Loucy (cell line): ENCODE results near the gene CASP7.

ENCODE experiments used
- H2AFZ ChIP-seq: fragments of 200-600 bp; sonication (generic); 2 replicates; pipeline ENCODE4 v1.6.0; 2016; ENCODE audit warnings: antibody characterized with exemption, mild to moderate bottlenecking, low read length, moderate library complexity
- H3F3A ChIP-seq: fragments of 200-600 bp; 2 replicates; pipeline ENCODE4 v1.6.0; 2016; ENCODE audit warnings: antibody characterized with exemption, low read depth, mild to moderate bottlenecking
- H3K27me3 ChIP-seq: fragments of 200-600 bp; sonication (generic); 2 replicates; pipeline ENCODE4 v1.6.1; 2014; ENCODE audit warnings: low read length, mild to moderate bottlenecking; ENCODE audit not compliant: insufficient read depth, poor library complexity, severe bottlenecking
- H3K36me3 ChIP-seq: fragments of 200-600 bp; sonication (generic); 2 replicates; pipeline ENCODE4 v1.6.1; 2016; ENCODE audit warnings: low read length; ENCODE audit not compliant: insufficient read depth
- H3K4me1 ChIP-seq: fragments of 200-600 bp; sonication (generic); 2 replicates; pipeline ENCODE4 v1.5.1; 2014; ENCODE audit warnings: low read length, mild to moderate bottlenecking; ENCODE audit not compliant: insufficient read depth, poor library complexity, severe bottlenecking
- H3K4me2 ChIP-seq: fragments of 200-600 bp; sonication (generic); 2 replicates; pipeline ENCODE4 v1.6.0; 2014; ENCODE audit warnings: antibody characterized with exemption, low read length, low read depth, mild to moderate bottlenecking; ENCODE audit not compliant: poor library complexity, severe bottlenecking
- H3K4me3 ChIP-seq: fragments of 200-600 bp; sonication (generic); 2 replicates; pipeline ENCODE4 v1.5.1; 2014; ENCODE audit warnings: low read length, mild to moderate bottlenecking, mixed read lengths; ENCODE audit not compliant: poor library complexity, severe bottlenecking
- H3K79me2 ChIP-seq: fragments of 200-600 bp; sonication (generic); 2 replicates; pipeline ENCODE4 v1.6.1; 2014; ENCODE audit warnings: low read length; ENCODE audit not compliant: insufficient read depth
- H3K9ac ChIP-seq: fragments of 200-600 bp; sonication (generic); 2 replicates; pipeline ENCODE4 v1.6.0; 2014; ENCODE audit warnings: mild to moderate bottlenecking, low read depth, low read length, moderate library complexity; ENCODE audit not compliant: poor library complexity, severe bottlenecking
- H3K9me2 ChIP-seq: fragments of 200-600 bp; sonication (generic); replicated peaks from 2 replicates; pipeline ENCODE4 v1.6.1; 2016; ENCODE audit warnings: low read depth, low read length, mixed read lengths
- H3K9me3 ChIP-seq: fragments of 200-600 bp; sonication (generic); 2 replicates; pipeline ENCODE4 v1.6.1; 2014; ENCODE audit warnings: mild to moderate bottlenecking, antibody characterized with exemption, low read length, low read depth; ENCODE audit not compliant: insufficient read depth
- H4K20me1 ChIP-seq: fragments of 200-600 bp; sonication (generic); 2 replicates; pipeline ENCODE4 v1.6.0; 2014; ENCODE audit warnings: antibody characterized with exemption, low read length, mild to moderate bottlenecking; ENCODE audit not compliant: insufficient read depth, poor library complexity, severe bottlenecking
- EZH2phosphoT487 ChIP-seq: fragments of 200-600 bp; IDR thresholded peaks from 2 replicates; pipeline ENCODE4 v1.6.1; 2018; ENCODE audit warnings: antibody characterized with exemption, mild to moderate bottlenecking, moderate library complexity, borderline replicate concordance
- TF ChIP-seq, protein P1 (sequence below): fragments of 200-600 bp; sonication (generic); conservative IDR thresholded peaks from 2 replicates; pipeline ENCODE4 v1.5.1; 2014; ENCODE audit warnings: mild to moderate bottlenecking, antibody characterized with exemption, low read length

CASP7 gene

DNA sequence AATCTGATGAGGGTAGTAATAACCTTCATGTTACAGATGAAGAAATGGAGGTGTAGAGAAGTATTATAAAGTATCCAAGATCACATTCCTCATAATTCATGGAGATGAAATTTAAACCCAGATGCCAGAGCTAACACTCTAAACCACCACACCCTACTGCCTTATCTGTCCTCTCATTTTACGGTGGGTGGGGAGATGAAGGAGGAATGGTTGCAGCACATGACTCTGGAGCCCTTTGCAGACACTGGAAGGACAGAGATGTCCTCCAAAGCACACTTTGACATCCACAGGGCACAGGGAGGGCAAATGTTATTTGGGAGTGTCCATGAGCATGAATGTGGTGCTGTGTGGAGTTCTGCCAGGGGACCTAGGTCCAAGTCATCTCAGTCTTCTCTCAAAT, 72.8 kb downstream of the CASP7 start:
- TF ChIP-seq, protein P1, sequence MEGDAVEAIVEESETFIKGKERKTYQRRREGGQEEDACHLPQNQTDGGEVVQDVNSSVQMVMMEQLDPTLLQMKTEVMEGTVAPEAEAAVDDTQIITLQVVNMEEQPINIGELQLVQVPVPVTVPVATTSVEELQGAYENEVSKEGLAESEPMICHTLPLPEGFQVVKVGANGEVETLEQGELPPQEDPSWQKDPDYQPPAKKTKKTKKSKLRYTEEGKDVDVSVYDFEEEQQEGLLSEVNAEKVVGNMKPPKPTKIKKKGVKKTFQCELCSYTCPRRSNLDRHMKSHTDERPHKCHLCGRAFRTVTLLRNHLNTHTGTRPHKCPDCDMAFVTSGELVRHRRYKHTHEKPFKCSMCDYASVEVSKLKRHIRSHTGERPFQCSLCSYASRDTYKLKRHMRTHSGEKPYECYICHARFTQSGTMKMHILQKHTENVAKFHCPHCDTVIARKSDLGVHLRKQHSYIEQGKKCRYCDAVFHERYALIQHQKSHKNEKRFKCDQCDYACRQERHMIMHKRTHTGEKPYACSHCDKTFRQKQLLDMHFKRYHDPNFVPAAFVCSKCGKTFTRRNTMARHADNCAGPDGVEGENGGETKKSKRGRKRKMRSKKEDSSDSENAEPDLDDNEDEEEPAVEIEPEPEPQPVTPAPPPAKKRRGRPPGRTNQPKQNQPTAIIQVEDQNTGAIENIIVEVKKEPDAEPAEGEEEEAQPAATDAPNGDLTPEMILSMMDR = no peak
- no peak for TF ChIP-seq EZH2phosphoT487
- Histone ChIP-seq H2AFZ (no peak overlapping the region), H3K79me2 (no peaks in the 10 kb centered on the region), H3K4me2 (no peak overlapping the region), H3K4me3 (no peak overlapping the region), H3K9me2 (no peaks in the 10 kb centered on the region), H4K20me1 (no peaks in the 10 kb centered on the region), H3K36me3 (no peaks in the 10 kb centered on the region), H3K9me3 (no peaks in the 10 kb centered on the region), H3K9ac (no peak overlapping the region), H3K4me1 (no peaks in the 10 kb centered on the region), H3F3A (no peaks in the 10 kb centered on the region), H3K27me3 (no peaks in the 10 kb centered on the region)

DNA sequence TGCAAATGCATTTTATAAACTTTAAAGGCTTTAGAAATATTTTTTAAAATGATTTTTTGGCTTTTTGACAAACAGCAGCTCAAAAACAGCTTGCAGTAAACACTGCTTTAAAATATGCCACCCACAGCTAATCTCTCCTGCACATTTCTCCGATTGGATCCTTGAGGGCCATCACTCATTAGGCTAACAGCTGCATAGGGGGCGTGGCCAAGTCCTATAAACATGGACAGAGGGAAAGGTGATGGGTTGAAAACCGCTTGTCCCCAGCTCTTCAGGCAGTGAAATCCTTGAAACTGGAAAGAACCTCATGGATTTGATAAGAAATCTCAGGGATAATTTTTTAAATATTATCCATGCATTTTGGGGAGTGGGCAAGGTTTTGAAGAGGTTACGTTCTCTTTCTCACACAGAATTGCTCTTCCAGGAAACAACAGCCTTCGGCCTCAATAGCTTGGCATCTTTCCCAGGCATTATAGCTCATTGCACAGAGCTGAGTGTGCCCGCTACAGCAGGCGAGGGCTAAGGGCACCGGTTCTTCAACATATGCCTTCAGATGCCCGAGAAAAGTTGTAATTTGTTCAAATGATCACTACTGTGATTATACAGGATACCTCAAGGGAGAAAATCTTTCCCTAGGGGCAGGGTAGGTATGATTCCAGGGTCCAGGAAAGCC, 73.4 kb downstream of the CASP7 start:
- TF ChIP-seq, protein P1 = no peak
- no peak for TF ChIP-seq EZH2phosphoT487
- Histone ChIP-seq H3K4me1 (no peaks in the 10 kb centered on the region), H3K9me2 (no peaks in the 10 kb centered on the region), H2AFZ (no peak overlapping the region), H3K27me3 (no peaks in the 10 kb centered on the region), H3K36me3 (no peaks in the 10 kb centered on the region), H3K4me2 (no peak overlapping the region), H3K9ac (no peak overlapping the region), H4K20me1 (no peaks in the 10 kb centered on the region), H3K4me3 (no peak overlapping the region), H3F3A (no peaks in the 10 kb centered on the region), H3K79me2 (no peaks in the 10 kb centered on the region), H3K9me3 (no peaks in the 10 kb centered on the region)

DNA sequence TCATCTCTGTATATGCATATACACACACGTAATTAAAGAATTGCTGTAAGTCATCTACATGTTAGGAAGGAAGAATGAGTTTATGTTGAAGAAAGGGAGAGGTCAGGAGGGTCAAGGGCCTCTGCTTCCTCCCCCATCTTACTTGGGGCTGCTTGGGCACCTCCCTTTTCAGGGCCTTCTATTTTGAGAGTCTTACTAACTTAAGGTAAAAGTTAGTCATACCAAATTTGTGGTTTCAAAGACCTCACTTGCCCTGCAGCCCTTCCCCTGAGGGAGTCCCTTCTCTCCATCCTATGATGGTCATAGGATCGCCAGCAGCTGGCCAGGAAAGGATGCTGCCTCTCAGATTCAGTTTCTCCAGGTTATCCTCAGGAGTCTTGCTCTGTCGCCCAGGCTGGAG, 74.4 kb downstream of the CASP7 start:
- no peaks in the 10 kb centered on the region for H3K9me3 ChIP-seq
- no peaks in the 10 kb centered on the region for H3K9me2 ChIP-seq
- no peak overlapping the region for H3K9ac ChIP-seq
- H3K79me2 ChIP-seq = no peaks in the 10 kb centered on the region
- H4K20me1 ChIP-seq = no peaks in the 10 kb centered on the region
- H3K4me2 ChIP-seq = no peak overlapping the region
- TF ChIP-seq, protein P1 = no peak
- H3K27me3 ChIP-seq = no peaks in the 10 kb centered on the region
- no peak overlapping the region for H3K4me3 ChIP-seq
- no peaks in the 10 kb centered on the region for H3K36me3 ChIP-seq
- H3K4me1 ChIP-seq = no peaks in the 10 kb centered on the region
- H3F3A ChIP-seq = no peaks in the 10 kb centered on the region
- H2AFZ ChIP-seq = no peak overlapping the region
